HL-60 (cell line): Measurements from ENCODE around the gene DSCAML1.

Experiments
- DNase-seq, 2 experiments: peaks; one replicate each; pipeline ENCODE4 v3.0.0-alpha.2; 2010 to 2020; ENCODE audit warnings: low read depth in 1 of 2, low spot score in 1 of 2
- H3K27ac ChIP-seq: fragments of 250-450 bp; sonication (Bioruptor Pico); replicated peaks from 2 replicates; pipeline ENCODE4 v1.5.1; 2020; ENCODE audit warnings: mild to moderate bottlenecking, moderate library complexity
- H3K27me3 ChIP-seq: fragments of 250-450 bp; sonication (Bioruptor Pico); 2 replicates; pipeline ENCODE4 v1.5.1; 2021; ENCODE audit warnings: mild to moderate bottlenecking, moderate library complexity; ENCODE audit not compliant: insufficient read depth, poor library complexity, severe bottlenecking
- H3K4me3 ChIP-seq: replicated peaks from 2 replicates; pipeline ENCODE4 v1.5.1; 2011; ENCODE audit warnings: mild to moderate bottlenecking, control low read depth, low read length; ENCODE audit not compliant: insufficient read depth
- CTCF ChIP-seq: IDR thresholded peaks from one replicate; pipeline ENCODE4 v1.5.1; 2011; ENCODE audit warnings: low read length, control low read depth, inconsistent platforms; ENCODE audit not compliant: insufficient read depth
- GABPA ChIP-seq: IDR thresholded peaks from 2 replicates; pipeline ENCODE4 v1.6.1; 2012; ENCODE audit warnings: low read depth
- POLR2AphosphoS5 ChIP-seq: IDR thresholded peaks from 2 replicates; pipeline ENCODE4 v1.6.1; 2012; ENCODE audit warnings: low read depth
- REST ChIP-seq: IDR thresholded peaks from 2 replicates; pipeline ENCODE4 v1.6.1; 2012; ENCODE audit warnings: low read depth; ENCODE audit not compliant: insufficient replicate concordance
- SPI1 ChIP-seq: IDR thresholded peaks from 2 replicates; pipeline ENCODE4 v1.6.1; 2012; ENCODE audit warnings: low read depth, mild to moderate bottlenecking, borderline replicate concordance

Gene DSCAML1

GRCh38 chr11:117513666-117514065 is 283.4 kb downstream of the DSCAML1 start:
- TF ChIP-seq CTCF: no peak
- TF ChIP-seq REST: no peak
- no peak for TF ChIP-seq GABPA
- no peak for TF ChIP-seq SPI1
- Histone ChIP-seq H3K27ac (no peak overlapping the region), H3K27me3 (peaks cover 5% of the 10 kb centered on the region), H3K4me3 (no peak overlapping the region)
- DNase-seq: no peak

DNA sequence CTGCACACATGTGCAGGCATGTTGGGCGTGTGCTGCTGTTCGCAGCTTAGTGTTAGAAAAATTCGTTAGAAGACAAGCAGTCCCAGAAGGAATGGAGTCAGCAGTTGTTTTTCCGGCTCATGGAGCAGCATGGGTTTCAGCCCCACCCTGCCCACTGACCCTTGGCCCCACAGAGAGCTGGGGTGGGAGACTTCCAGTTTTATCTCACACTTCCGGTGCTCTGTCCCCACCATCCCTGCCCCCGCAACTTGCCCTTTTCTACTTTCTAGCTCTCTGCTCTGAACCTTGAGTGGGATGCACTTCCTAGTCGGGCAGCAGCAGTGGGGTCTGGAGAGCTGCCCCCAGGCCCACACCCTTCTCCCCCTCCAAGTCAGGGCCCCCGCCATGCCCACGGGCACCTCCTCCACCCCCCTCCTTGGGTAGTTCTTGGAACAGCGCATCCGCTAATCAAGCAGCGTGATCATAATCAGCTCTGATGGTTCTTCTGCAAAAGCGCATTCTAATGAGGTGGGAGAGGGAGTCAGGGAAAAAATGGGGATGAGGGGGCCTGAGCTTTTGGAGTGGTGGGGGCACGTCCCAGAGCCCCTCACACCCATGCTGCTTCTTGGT is 285.0 kb downstream of the DSCAML1 start:
- Histone ChIP-seq H3K4me3 (no peak overlapping the region), H3K27me3 (peaks cover 5% of the 10 kb centered on the region), H3K27ac (no peak overlapping the region)
- TF ChIP-seq GABPA (no peak), CTCF (no peak), REST (no peak), SPI1 (no peak), POLR2AphosphoS5 (no peak)
- DNase-seq: no peak

- TF ChIP-seq SPI1 (no peak), POLR2AphosphoS5 (no peak), GABPA (no peak)
- no peak overlapping the region for H3K27ac ChIP-seq
- DNase-seq: no peak
- H3K27me3 ChIP-seq: peaks cover 5% of the 10 kb centered on the region
- no peak overlapping the region for H3K4me3 ChIP-seq
These were observed 285.5 kb downstream of the DSCAML1 start for GRCh38 chr11:117511483-117511930.

GRCh38 chr11:117510646-117511045 is 286.4 kb downstream of the DSCAML1 start:
- Histone ChIP-seq H3K4me3 (no peak overlapping the region), H3K27ac (no peak overlapping the region), H3K27me3 (peaks cover 5% of the 10 kb centered on the region)
- no peak for TF ChIP-seq CTCF
- TF ChIP-seq POLR2AphosphoS5: no peak
- TF ChIP-seq REST: no peak
- TF ChIP-seq SPI1: no peak
- TF ChIP-seq GABPA: no peak
- DNase-seq: peak in 1 of 2 experiments; percentile 7
